HUDEP-2 (cell line): ENCODE data around the gene CSGALNACT2.
A peak's percentile ranks its signal among the peaks of the same experiment; 100 is the strongest.
"Not testable (repeated sequence)": the region's sequence is repeated elsewhere in the genome, so short reads cannot be mapped to it uniquely, and the experiment has no call there.

ENCODE experiments used
- DNase-seq, 76 experiments: peaks; one replicate each; lab custom pipeline; 2025; ENCODE audit not compliant: unreplicated experiment in 76 of 76; lab: John Stamatoyannopoulos, UW

The CSGALNACT2 gene

DNA sequence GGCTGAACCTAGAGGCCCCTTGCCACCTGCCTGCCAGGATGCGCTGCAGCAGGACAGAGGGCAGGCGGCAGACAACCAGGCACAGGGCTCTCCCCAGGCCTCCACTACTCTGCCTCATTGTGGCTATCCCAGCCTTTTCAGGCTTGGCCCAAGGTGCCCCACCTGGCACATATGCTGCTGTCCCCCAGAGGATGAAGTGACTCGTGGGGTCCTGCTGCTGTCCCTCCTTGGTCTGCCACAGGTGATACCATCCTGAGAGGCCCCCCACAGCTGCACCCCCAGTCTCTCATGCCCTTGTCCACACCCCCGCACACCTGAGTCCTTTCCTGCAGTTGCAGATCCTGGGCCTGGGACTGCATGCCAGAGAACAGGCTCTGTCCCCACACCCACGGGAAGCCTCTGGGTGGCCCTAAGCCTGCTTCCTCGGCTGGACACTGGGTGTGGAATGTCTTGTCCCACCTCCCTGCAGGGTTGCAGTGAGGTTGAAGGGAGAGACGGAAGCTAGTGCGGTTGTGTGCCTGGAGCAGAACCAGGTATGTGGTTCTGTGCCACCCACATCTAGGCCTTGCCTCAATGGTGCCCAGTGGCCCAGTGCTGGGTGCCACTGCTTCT, 73.3 kb downstream of the CSGALNACT2 start:
- DNase-seq, result no peak

- DNase-seq, result no peak
Observed at GRCh38 chr10:43212043-43212721, 73.9 kb downstream of the CSGALNACT2 start.

DNA sequence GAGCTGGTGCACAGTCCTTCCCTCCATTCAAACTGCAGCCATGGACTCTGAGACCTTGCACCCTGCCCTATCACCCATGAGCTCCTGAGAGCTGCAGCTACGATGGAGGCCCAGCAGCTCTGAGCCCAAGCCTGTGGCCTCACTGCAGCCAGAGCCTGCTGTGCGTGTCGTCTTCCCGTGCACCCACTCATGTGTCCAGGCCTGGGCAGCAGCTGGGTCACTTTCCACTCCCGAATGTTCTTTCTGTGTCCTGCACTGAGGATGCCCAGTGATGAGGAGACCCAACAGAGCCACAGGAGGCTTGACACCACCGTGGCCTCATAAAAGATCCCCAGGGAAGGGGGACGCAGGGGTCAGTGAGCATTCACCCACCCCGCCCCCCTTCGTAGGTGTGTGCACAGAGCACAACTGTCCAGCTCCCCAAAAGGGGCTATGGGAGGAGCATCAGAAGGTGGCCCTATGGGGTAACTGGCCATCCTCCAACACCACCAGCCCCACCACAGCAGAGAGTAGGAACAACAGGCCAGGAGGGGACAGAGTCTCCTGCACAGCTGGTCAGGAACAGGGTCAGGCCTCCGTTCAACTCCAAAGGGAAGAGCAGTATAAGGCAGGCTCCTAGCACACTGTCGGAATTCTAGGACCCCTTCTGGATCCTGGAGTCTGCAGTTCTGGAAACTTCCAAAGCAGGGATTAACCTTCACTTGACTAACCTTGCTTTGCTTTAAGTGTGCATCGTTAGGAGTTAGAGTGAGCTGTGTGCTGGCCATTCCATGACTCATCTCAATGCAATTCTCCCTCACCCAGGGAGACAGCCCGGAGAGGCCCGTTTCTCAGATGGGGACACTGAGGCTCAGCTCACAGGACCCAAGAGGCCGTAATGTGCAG, 76.1 kb downstream of the CSGALNACT2 start:
- DNase-seq, result no peak

DNA sequence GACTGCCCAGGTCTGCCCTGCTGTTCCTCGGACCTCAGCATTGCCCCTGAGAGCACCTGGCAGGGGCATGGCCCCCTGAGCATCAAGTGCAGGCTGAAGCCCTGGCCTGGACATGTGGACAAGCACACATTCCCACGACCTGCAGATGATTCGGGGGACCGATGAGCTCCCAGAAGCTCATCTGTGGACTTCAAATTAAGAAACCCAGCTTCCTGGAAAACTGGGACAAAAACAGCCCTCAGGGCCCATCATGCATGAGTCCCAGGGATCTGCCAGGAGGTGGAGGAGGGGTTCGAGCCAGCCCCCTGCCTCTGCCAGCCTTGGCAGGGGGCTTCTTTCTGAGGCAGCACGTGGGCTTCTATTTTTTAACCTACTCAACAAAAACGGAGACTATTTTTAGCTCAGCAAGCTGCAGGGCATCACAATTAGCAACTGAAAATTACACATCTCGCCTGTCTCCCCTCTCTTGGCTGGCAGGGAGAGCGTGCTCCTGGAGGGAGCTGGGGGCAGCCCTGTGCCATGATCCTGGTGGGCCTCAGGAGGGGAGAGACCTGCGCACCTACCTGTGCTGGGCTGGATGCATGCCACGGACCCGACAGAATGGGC, 76.8 kb downstream of the CSGALNACT2 start:
- no peak for DNase-seq

GRCh38 chr10:43215758-43216455, 77.7 kb downstream of the CSGALNACT2 start:
- DNase-seq, result no peak

- DNase-seq, result no peak
Observed at GRCh38 chr10:43216931-43217562, 78.8 kb downstream of the CSGALNACT2 start.

DNA sequence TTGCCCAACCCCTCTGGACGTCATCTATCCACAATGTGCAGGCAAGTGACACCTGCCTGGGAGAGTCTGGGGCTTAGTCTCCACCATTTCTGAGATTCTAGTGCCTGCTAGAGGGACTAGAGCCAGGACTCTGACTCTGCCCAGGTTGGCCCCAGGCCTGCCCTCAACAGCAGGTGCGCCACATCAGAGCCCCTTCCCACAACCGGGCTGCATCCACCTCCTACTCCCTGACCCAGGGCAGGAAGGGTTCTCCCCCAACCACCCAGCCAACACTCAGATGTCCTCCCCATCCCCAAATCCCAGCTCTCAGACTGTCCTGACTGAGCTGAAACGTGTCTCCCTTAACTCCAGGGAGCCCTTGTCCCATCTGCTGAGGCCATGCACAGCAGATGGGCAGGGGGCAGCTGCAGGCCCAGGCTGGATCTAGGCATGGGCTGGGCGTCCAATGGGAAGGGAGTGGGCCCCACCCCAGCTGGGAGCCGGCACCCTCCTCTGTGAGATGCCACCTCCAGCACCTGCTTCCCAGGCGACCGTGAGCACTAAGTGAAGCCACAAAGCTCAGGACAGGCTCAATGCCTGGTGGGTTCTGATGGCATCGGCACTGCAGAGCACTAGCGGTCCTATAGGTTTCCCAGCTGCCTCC, 79.4 kb downstream of the CSGALNACT2 start:
- no peak for DNase-seq

DNA sequence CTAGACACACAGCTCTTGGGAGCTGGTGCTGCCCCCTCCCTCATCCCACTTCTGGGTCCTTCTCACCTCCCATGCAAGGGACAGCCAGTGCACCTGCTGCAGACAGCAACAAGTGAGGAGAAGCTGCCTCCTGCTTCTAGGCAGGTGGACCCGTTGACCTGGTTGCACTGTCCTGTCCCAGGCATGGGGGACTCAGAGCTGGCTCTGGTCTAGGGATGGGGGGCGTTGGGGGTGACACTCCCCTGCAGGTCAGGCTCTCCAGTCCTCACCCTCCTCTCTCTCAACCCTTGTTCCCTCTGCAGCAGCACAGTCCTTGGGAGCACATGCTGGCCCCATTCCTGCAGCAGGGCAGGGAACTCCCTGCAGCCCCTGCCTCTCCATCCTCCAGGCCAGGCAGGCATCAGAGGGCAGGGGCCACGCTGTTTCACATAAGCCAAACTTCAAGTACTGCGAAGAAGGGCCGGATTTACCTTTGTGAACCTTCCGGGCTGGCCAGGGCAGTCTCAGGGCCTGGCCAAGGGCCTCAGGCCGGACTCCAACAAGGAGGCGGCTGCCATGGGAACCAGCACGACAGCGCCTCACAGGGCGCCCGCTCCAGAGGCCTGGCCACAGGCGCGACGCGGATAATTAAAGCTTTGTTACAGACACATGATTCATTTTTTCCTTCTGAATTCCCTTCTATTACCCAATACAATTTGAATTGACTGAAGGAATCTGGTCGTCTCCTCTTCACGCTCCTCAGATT, 80.1 kb downstream of the CSGALNACT2 start:
- DNase-seq, result no peak

GRCh38 chr10:43218951-43219837, 80.9 kb downstream of the CSGALNACT2 start:
- DNase-seq, result no peak

- DNase-seq, result no peak
Observed at GRCh38 chr10:43219848-43220247, 81.6 kb downstream of the CSGALNACT2 start.

GRCh38 chr10:43220251-43220650, 82.0 kb downstream of the CSGALNACT2 start:
- not testable (repeated sequence) for DNase-seq

DNA sequence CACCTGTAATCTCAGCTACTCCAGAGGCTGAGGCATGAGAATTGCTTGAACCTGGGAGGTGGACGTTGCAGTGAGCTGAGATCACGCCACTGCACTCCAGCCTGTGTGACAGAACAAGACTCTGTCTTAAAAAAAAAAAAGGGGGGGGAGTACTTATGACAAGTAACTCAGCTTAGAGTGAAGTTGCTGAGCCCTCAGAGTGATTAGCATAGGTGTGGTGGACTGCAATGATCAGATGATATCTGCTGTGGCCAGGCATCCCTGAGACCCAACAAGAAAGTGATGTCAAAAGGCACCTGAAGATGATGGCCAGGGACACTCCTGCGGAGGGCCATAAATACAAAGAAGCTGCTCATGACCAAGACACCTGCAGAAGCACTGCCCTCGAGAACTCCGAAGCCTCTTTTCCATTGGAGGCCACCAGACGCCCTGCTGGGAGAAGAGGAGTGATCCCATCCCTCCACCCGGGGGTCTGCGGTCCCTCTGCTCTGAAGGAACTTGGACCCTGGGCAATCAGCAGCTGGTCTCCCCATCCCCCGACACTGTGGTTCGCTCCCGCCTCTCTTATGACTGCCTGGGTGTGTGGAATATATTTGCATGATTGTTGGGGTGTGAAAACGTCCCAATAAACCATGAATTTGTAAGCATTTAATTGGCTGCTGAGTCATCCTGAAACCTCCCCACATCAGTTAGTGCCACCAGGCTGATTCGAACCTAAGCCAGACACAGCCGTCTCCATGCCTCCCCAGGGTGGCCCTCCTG, 82.6 kb downstream of the CSGALNACT2 start:
- no peak for DNase-seq

DNA sequence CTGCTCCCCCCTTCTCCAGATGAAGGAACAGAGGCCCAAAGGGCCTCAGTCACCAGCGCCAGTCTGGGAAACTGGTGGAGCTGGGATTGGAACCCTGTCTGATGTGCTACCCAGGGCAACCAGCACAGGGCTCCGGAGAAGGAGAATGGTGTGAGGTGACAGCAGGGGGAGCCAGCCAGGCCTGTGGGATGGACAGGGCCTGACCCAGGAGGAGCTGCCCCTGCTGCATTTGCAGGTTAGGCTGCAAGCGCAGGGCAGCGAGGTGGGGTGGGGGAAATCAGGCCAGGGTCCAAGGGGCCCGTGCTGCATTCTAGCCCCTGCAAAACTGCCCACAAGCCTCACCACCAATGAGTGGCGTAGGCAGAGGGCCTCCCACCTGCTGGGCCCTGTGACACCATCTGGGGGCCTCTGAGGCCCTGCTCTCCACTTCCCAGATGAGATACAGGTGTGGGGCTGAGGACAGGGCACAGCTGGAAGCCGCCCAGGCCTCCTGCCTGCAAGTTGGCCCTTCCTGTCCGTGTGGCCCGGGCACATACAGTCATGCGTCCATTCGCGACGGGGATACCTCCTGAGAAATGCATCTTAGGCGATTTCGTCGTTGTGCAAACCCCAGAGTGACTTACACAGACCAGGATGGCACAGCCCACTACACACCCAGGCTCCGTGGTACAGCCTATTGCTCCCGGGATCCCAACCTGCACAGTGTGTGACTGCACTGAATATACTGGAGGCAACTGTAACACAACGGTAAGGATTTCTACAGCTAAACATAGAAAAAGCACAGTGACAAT, 83.4 kb downstream of the CSGALNACT2 start:
- peak in 8 of 76 experiments; percentile 2 to 28 (median 11) for DNase-seq

- no peak for DNase-seq
Observed at GRCh38 chr10:43222210-43222720, 84.0 kb downstream of the CSGALNACT2 start.

GRCh38 chr10:43223056-43223455, 84.8 kb downstream of the CSGALNACT2 start:
- no peak for DNase-seq

- DNase-seq, result no peak
Observed at GRCh38 chr10:43224321-43224720, 86.1 kb downstream of the CSGALNACT2 start.
